GM18507 (cell line): ENCODE data around the gene RAPGEF6.
"Not testable (repeated sequence)": the region's sequence is repeated elsewhere in the genome, so short reads cannot be mapped to it uniquely, and the experiment has no call there.

Experiments used
- DNase-seq: peaks from one replicate; pipeline ENCODE4 v3.0.0; 2011; ENCODE audit warnings: low read depth; ENCODE audit not compliant: insufficient read length; ENCODE audit errors: extremely low spot score
- FAIRE-seq: peaks from 2 replicates; lab custom pipeline; 2011; peaks lifted over from hg19 to GRCh38; lab: Jason Lieb, UNC

Gene RAPGEF6

GRCh38 chr5:131523500-131524185 is 111.4 kb downstream of the RAPGEF6 start:
- DNase-seq: no peak
- FAIRE-seq: no peak

- DNase-seq: no peak
- no peak for FAIRE-seq
These were observed 113.8 kb downstream of the RAPGEF6 start for GRCh38 chr5:131521252-131521651.

GRCh38 chr5:131515348-131515747 is 119.7 kb downstream of the RAPGEF6 start:
- peak; percentile 66 for FAIRE-seq
- DNase-seq: no peak

DNA sequence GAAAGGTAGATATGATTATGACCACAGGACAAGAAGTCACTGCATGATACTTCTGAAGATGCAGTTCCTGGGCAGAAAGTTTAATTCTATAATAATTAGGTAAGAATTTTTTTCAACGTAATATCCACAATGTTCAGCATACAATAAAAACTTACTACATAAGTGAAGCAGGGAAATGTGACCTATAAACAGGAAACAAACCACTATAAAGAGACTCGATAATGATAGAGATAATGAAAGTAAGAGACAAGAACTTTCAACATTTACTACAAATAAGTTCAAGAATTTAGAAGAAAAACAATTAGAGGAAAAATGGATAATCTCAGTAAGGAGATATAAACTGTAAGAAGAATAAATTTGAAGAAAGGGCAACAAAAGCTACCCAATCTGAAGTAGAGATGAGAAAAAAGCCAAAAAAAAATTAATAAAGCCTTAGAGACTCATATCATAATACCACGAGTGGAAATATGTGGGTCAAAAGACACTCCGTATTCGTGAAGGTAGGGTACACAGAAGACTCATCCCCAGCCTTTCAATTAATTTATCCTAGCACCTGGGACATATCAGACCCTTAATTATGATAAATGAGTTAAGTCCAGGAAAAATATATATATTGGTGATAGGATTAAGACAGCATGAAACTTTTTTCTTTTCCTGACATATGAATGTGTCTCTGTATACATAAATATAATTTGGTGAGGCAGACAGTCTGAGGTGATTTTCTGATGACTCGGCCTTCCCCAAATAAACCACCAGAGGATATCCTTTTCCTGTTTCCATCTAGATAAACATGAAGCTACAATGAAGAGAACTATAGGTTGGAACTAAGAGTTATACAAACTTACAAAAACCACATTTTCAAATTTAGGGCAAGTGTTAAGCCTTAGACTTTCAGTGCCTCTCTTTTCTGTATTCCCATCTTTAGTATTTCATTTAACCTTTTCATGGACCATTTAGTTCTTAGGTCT is 120.4 kb downstream of the RAPGEF6 start:
- FAIRE-seq: peak; percentile 84

GRCh38 chr5:131513780-131514179 is 121.2 kb downstream of the RAPGEF6 start:
- FAIRE-seq: no peak

More for the DNA sequence above, 120.4 kb downstream of the RAPGEF6 start:
- no peak for DNase-seq

GRCh38 chr5:131511934-131512333 is 123.1 kb downstream of the RAPGEF6 start:
- FAIRE-seq (no peak), DNase-seq (no peak)

More at GRCh38 chr5:131513780-131514179, 121.2 kb downstream of the RAPGEF6 start:
- DNase-seq: no peak

- DNase-seq (no peak), FAIRE-seq (no peak)
These were observed 125.2 kb downstream of the RAPGEF6 start for GRCh38 chr5:131509801-131510200.

DNA sequence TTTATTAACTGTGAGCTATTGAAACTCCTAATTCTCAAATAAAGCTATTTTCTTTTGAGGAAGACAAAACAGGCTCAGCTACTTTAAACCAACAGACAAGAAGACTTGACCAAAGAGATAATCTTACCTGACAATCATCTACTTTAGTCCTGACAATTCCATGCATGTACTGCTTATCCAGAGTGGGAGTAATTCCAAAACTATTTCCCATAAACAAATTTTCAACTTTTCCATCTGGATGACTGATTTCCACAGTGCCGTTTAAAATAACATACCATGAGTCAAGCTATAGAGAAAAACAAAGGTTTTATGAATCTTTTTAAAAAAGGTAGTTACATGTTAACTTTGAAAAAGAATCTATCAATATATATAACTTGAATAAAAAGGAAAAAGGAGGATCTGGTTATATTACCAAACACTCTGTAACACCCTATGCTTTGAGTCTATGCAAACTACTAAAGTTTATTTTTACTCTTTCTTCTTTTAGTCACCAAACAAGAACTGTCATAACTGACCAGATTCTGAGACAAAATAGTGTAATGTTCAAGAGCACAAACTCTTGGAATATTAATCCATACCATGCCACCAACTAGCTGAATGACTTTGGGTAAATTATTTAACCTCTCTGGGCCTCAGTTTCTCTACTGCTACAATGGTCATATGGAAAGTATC is 129.7 kb downstream of the RAPGEF6 start:
- DNase-seq: no peak
- FAIRE-seq: peak; percentile 35

DNA sequence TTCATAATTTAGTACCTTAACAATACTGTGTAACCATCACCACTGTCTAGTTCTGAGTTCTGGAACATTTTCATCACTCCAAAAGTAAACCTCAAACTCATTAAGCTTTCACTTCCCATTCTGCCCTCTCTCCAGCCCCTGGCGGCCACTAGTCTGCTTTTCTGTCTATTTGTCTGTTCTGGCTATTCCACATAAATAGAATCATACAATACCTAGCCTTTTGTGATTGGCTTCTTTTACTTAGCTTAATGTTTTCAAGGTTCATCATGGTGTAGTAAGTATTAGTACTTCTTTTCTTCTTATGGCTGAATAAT is 138.7 kb downstream of the RAPGEF6 start:
- FAIRE-seq (peak; percentile 89), DNase-seq (no peak)

DNA sequence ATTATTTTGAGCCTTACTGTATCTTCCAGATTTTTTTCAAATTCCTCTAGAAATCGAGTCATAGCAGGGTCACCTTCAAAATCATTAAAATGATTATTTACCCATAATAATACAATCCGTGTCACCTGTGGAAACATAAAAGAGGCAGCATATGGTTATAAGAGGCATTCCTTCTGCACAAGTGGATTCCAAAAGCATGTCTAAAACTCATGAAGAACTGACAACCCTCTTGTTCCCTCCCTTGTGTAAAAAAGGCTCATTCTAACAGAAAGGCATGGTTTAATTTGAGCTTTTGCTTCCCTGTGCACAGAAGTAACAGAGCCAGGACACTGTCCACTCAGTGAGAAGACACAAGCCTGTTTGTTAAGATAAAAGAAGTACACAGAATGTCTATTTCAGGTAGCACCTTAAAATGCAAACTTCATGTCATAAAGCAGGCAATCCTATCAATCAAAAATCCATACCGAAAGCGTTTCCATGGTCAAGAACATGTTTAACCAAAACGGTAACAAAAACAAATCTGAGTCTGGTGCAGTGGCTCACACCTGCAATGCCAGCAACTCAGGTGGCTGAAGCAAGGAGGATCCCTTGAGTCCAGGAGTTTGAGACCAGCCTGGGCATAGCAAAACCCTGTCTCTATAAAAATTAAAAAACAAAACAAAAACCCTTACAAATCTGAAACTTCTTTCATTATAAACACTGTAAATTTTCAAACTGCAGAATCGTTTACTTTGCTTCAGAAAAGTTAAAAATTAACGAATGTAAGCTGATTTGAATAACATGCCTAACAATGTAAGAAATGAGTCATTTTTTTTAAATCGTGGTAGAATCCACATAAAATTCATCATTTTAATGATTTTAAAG is 139.3 kb downstream of the RAPGEF6 start:
- DNase-seq (no peak), FAIRE-seq (peak; percentile 5)

- no peak for FAIRE-seq
These were observed 143.3 kb downstream of the RAPGEF6 start for GRCh38 chr5:131491749-131492148.

DNA sequence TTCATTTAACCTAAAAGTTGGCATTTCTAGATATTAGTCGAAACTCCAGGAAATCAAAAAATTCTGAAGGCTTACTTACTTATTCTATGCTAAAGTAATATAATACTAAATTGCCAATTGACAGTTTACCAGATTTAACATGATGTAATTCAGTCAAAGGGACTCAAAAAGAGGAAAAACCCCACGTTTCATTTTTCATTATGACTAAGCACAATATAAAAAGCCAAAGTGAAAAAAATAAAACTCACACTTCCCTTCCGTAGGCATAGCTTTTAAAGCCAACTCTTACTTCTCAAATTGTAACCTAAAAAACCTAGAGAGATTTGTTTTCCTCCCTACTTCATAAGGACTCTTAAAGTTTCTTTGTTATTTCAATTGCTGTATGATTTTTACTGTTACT is 146.6 kb downstream of the RAPGEF6 start:
- DNase-seq (peak; percentile 15), FAIRE-seq (peak; percentile 89)

More at GRCh38 chr5:131491749-131492148, 143.3 kb downstream of the RAPGEF6 start:
- DNase-seq: no peak

GRCh38 chr5:131487371-131487770 is 147.7 kb downstream of the RAPGEF6 start:
- DNase-seq, FAIRE-seq: not testable (repeated sequence)

GRCh38 chr5:131482617-131483016 is 152.4 kb downstream of the RAPGEF6 start:
- FAIRE-seq: no peak
- no peak for DNase-seq

GRCh38 chr5:131481569-131481968 is 153.5 kb downstream of the RAPGEF6 start:
- DNase-seq (no peak), FAIRE-seq (no peak)

DNA sequence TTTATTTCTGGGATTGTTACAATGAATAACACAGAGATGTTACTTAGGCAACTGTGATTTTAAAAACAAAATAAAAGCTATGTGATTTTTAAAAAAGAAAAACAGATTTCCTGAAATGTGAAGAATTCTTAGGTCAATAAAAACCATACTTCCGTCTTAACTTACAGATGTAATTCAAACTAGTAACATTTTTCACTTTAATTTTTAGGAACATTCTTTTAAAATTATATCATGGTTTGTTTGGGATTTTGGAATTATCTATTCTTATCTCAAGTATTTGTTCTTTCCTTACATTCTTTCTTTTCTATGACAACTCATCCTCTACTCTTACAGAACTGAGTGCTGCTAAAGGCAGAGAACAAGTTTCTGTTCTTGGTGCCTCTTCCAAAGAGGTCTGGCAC is 159.5 kb downstream of the RAPGEF6 start:
- FAIRE-seq: no peak

GRCh38 chr5:131473731-131474130 is 161.3 kb downstream of the RAPGEF6 start:
- FAIRE-seq (no peak), DNase-seq (no peak)

More for the DNA sequence above, 159.5 kb downstream of the RAPGEF6 start:
- DNase-seq: no peak

GRCh38 chr5:131466171-131466766 is 168.8 kb downstream of the RAPGEF6 start:
- no peak for FAIRE-seq
- DNase-seq: no peak

GRCh38 chr5:131463656-131464055 is 171.4 kb downstream of the RAPGEF6 start:
- DNase-seq: no peak
- FAIRE-seq: no peak
